RWPE2 (cell line): ENCODE data around the gene GUK1.

Source experiments
- ATAC-seq: fragments of 200-7000 bp; cut with Tn5 transposase; 3 replicates; pipeline ENCODE4 v1.9.1; 2021; ENCODE audit warnings: low read depth
- DNase-seq: peaks from one replicate; pipeline ENCODE4 v3.0.0-alpha.2; 2020; ENCODE audit warnings: low spot score
- H3K27ac ChIP-seq: fragments of 450-650 bp; 2 replicates; pipeline ENCODE4 v1.5.1; 2017; ENCODE audit warnings: mild to moderate bottlenecking; ENCODE audit not compliant: poor library complexity, severe bottlenecking
- H3K27me3 ChIP-seq: fragments of 250-450 bp; sonication (Bioruptor Pico); 2 replicates; pipeline ENCODE4 v1.5.1; 2021; ENCODE audit warnings: mild to moderate bottlenecking, moderate library complexity; ENCODE audit not compliant: insufficient read depth, poor library complexity, severe bottlenecking
- H3K36me3 ChIP-seq: fragments of 250-450 bp; sonication (Bioruptor Pico); 2 replicates; pipeline ENCODE4 v1.5.1; 2020; ENCODE audit warnings: low read depth, mild to moderate bottlenecking, moderate library complexity
- H3K4me1 ChIP-seq: fragments of 250-450 bp; sonication (Bioruptor Pico); 2 replicates; pipeline ENCODE4 v1.5.1; 2021; ENCODE audit warnings: mild to moderate bottlenecking, moderate library complexity; ENCODE audit not compliant: insufficient read depth, poor library complexity, severe bottlenecking
- H3K4me3 ChIP-seq: fragments of 250-450 bp; sonication (Bioruptor Pico); 2 replicates; pipeline ENCODE4 v1.5.1; 2021; ENCODE audit warnings: mild to moderate bottlenecking, moderate library complexity; ENCODE audit not compliant: severe bottlenecking
- H3K9me3 ChIP-seq: fragments of 250-450 bp; sonication (Bioruptor Pico); 2 replicates; pipeline ENCODE4 v1.5.1; 2021; ENCODE audit warnings: mild to moderate bottlenecking, moderate library complexity; ENCODE audit not compliant: severe bottlenecking
- TF ChIP-seq, protein P1 (sequence below): fragments of 450-650 bp; IDR thresholded peaks from one replicate; pipeline ENCODE4 v1.5.1; 2017; ENCODE audit warnings: mild to moderate bottlenecking, moderate library complexity; ENCODE audit not compliant: poor library complexity, severe bottlenecking

The GUK1 gene

DNA sequence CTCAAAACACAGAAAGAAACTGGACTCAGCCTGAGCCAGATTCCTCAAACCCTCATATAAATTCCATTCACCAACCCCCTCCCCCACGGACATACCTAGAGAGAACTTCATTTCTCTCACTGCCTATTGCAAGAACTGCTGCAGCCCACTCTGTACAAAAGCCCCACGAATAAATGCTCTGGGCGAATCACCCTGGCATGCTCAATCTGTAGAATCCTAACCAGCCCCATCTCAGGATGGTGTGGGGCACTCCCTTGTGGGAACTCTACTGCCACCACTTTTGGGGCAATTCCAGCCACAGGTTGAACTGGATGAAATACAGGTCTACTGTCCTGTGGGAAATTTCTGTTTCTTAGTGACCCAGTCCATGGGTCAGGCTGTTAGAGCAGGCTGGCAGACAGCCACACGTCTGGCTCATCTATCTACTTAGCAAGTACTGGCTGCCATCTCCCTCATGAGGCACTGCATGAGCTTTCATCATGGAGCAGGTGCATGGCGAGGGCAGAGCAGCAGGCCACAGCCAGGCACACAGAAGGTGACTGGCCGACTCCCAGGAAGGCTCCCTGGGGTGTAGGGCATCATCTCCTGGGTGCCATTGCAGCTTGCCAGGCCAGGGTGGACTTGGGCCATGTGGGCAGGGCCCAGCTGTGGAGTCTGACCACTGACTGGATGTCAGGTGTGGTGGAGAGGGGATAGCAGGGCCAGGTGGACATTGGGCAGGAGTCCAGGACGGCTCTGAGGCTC lies 35.4 kb upstream of the GUK1 start:
- Histone ChIP-seq H3K36me3 (no peaks in the 10 kb centered on the region; the same call in none of the 2 replicates), H3K9me3 (no peaks in the 10 kb centered on the region), H3K27ac (no peak overlapping the region), H3K27me3 (no peaks in the 10 kb centered on the region), H3K4me1 (no peaks in the 10 kb centered on the region), H3K4me3 (no peak overlapping the region)
- no peak for DNase-seq
- no peak for ATAC-seq
- TF ChIP-seq, protein P1, sequence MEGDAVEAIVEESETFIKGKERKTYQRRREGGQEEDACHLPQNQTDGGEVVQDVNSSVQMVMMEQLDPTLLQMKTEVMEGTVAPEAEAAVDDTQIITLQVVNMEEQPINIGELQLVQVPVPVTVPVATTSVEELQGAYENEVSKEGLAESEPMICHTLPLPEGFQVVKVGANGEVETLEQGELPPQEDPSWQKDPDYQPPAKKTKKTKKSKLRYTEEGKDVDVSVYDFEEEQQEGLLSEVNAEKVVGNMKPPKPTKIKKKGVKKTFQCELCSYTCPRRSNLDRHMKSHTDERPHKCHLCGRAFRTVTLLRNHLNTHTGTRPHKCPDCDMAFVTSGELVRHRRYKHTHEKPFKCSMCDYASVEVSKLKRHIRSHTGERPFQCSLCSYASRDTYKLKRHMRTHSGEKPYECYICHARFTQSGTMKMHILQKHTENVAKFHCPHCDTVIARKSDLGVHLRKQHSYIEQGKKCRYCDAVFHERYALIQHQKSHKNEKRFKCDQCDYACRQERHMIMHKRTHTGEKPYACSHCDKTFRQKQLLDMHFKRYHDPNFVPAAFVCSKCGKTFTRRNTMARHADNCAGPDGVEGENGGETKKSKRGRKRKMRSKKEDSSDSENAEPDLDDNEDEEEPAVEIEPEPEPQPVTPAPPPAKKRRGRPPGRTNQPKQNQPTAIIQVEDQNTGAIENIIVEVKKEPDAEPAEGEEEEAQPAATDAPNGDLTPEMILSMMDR, result no peak

DNA sequence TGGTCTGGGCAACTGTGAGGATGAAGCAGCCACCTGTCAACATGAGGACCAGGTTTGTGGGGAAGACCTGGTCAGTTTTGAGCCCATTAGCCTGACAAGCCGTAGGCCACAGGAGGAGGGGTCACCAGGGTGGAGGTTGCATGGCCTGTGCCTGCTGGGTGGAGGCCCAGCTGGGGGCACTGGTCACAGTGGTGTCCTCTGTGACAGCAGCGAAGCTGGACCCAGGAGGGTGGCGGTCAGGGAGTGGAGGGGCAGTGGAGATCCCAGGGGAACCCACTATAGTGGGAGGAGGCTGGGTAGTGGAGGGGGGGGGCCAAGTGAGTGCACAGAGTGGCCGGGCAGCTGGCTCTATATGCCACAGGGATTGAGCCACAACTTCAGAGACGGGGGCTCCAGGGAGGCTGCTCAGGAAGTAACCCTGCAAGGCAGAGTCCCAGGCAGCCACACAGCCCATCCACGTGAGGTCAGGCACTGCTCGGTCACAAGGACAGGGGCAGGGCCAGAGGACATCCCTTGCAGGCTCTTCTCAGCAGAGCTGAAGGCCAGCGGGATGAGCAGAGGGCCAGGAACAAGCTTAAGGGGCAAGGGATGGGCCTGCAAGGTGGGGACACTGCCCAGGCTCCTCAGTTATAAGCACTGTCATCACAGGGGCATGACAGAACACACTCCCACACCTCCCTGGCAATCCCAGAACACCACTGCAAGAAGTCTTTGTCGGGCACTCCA lies 34.6 kb upstream of the GUK1 start:
- no peaks in the 10 kb centered on the region; the same call in 1 of the 2 replicates for H3K36me3 ChIP-seq
- H3K4me1 ChIP-seq, result no peaks in the 10 kb centered on the region
- no peak for DNase-seq
- no peaks in the 10 kb centered on the region for H3K27me3 ChIP-seq
- no peak overlapping the region for H3K4me3 ChIP-seq
- H3K9me3 ChIP-seq, result no peaks in the 10 kb centered on the region
- TF ChIP-seq, protein P1, result no peak
- no peak for ATAC-seq
- no peak overlapping the region for H3K27ac ChIP-seq

DNA sequence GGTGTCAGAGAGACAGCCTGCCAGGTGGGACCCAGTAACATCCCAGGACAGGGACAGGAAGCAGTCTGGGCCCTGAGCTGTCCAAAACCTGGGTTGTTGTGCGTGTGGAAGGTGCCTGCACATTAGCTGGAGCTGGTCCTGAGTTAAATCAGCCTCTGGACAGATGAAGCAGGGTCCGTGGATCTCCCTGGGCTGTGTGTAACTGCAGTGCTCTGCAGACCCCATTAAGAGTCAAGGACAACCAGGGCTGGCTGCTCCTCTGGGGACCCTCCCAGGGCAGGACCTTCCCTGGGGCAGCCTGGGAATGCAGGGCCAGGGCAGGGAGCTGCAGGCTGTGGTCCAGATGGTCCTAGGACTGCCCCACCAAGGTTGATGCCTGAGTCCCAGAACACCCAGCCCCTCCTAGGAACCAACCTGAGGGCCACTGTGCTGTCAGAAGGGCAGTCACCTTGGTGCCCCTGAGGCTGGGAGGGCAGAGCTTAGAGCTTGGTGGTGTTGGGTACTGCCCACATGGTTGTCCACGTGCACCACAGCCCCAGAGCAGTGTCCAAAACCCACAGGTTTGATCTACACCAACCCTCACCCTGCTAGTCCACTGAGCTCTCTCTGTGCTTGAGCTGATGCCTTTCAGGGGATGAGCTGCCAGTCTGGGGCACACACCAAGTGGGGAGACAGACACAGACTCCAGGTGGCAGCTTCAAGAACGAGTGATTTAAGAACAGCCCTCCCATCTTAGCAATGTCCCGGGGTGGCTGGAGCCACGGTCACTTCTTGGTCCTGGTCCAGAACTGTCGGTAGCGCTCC lies 33.9 kb upstream of the GUK1 start:
- H3K27me3 ChIP-seq, result no peaks in the 10 kb centered on the region

DNA sequence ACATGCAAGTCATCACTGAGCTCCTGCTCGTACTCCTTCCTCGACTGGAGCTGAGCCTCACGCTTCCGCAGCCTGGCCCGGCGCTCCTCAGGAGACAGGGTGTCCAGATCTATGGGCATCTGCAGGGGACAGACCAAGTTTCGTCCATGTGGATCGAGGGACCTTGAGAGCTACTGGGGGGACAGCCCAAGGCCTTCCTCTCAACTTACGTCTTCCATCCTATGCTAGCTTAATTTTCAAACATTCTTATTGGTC lies 33.4 kb upstream of the GUK1 start:
- H3K9me3 ChIP-seq, result no peaks in the 10 kb centered on the region
- ATAC-seq, result no peak
- no peak overlapping the region for H3K4me3 ChIP-seq
- TF ChIP-seq, protein P1, result no peak
- no peaks in the 10 kb centered on the region for H3K27me3 ChIP-seq
- no peaks in the 10 kb centered on the region for H3K4me1 ChIP-seq
- no peaks in the 10 kb centered on the region for H3K36me3 ChIP-seq
- DNase-seq, result no peak
- H3K27ac ChIP-seq, result no peak overlapping the region

More for the DNA sequence above, 33.9 kb upstream of the GUK1 start:
- H3K4me3 ChIP-seq, result no peak overlapping the region
- no peak for ATAC-seq
- H3K4me1 ChIP-seq, result no peaks in the 10 kb centered on the region
- no peaks in the 10 kb centered on the region for H3K9me3 ChIP-seq
- H3K36me3 ChIP-seq, result no peaks in the 10 kb centered on the region
- DNase-seq, result no peak
- no peak overlapping the region for H3K27ac ChIP-seq
- TF ChIP-seq, protein P1, result no peak
